GM12878 (cell line): ENCODE results near the gene MROH8. TPM values are rescaled to one million over a fixed set of nuclear protein-coding genes. Genes with fewer than 3 reads are reported as not detected.

Experiments
- ATAC-seq: fragments of 200-7000 bp; cut with Tn5 transposase; 3 replicates; pipeline ENCODE4 v1.9.1; 2020; ENCODE audit warnings: mild to moderate bottlenecking, moderate library complexity
- BruUV-seq: library from RNA; stranded (reverse); fragments of 400-500 nt; replicated peaks from 2 replicates; lab custom pipeline; 2021; lab: Mats Ljungman, UMichigan
- CTCF ChIA-PET: fragments of 300-600 bp; sonication (Branson Sonifier 250); formaldehyde crosslinking; extraction: SDS; loops from one replicate; lab custom pipeline; 2021; ENCODE audit warnings: inconsistent platforms; lab: Yijun Ruan, JAX
- POLR2A ChIA-PET: fragments of 350-600 bp; formaldehyde crosslinking; extraction: SDS; loops from one replicate; lab custom pipeline; 2021; ENCODE audit warnings: inconsistent platforms; lab: Charles Lee
- RAD21 ChIA-PET: fragments of 300-600 bp; sonication (Branson Sonifier 250); formaldehyde crosslinking; loops from one replicate; lab custom pipeline; 2023; ENCODE audit warnings: antibody characterized with exemption; ENCODE audit not compliant: unreplicated experiment; lab: Charles Lee
- SMC1A ChIA-PET: fragments of 300-600 bp; sonication (Branson Sonifier 250); formaldehyde crosslinking; loops from one replicate; lab custom pipeline; 2023; ENCODE audit not compliant: unreplicated experiment, uncharacterized antibody; lab: Charles Lee
- DNase-seq: peaks from one replicate; pipeline ENCODE4 v3.0.0-alpha.2; 2011; ENCODE audit warnings: low read depth, low spot score
- FAIRE-seq: peaks from 3 replicates; lab custom pipeline; 2011; peaks lifted over from hg19 to GRCh38; lab: Jason Lieb, UNC
- H2AFZ ChIP-seq: 2 replicates; pipeline ENCODE4 v1.6.0; 2011; ENCODE audit warnings: low read depth, low read length, control low read depth; ENCODE audit not compliant: control insufficient read depth
- H3K27ac ChIP-seq: 2 replicates; pipeline ENCODE4 v1.5.1; 2011; ENCODE audit warnings: control low read depth; ENCODE audit not compliant: control insufficient read depth, insufficient read depth
- H3K27me3 ChIP-seq, 2 experiments: replicated peaks in 1 of 2; 2 replicates each; pipeline versions ENCODE4 v1.6.0 to v1.6.1; 2011; ENCODE audit warnings: low read length in 1 of 2; ENCODE audit not compliant: control insufficient read depth in 2 of 2, insufficient read depth in 2 of 2
- H3K36me3 ChIP-seq, 2 experiments: 2 replicates each; pipeline ENCODE4 v1.5.1; 2011; ENCODE audit warnings: low read length in 1 of 2; ENCODE audit not compliant: control insufficient read depth in 2 of 2, insufficient read depth in 2 of 2
- H3K4me1 ChIP-seq: 2 replicates; pipeline ENCODE4 v1.6.1; 2011; ENCODE audit warnings: mild to moderate bottlenecking, low read length, moderate library complexity, mixed read lengths; ENCODE audit not compliant: control insufficient read depth, insufficient read depth
- H3K4me2 ChIP-seq: 2 replicates; pipeline ENCODE4 v1.6.0; 2011; ENCODE audit warnings: control low read depth; ENCODE audit not compliant: control insufficient read depth, insufficient read depth
- H3K4me3 ChIP-seq: fragments of 200-600 bp; sonication (generic); 2 replicates; pipeline ENCODE4 v1.5.1; 2016
- H3K79me2 ChIP-seq: 2 replicates; pipeline ENCODE4 v1.6.0; 2011; ENCODE audit warnings: low read length; ENCODE audit not compliant: control insufficient read depth, insufficient read depth
- H3K9ac ChIP-seq: 2 replicates; pipeline ENCODE4 v1.8.0; 2011; ENCODE audit warnings: low read length, control low read depth, mixed read lengths; ENCODE audit not compliant: control insufficient read depth, insufficient read depth
- H3K9me3 ChIP-seq: replicated peaks from 3 replicates; pipeline ENCODE4 v1.5.1; 2011; ENCODE audit warnings: mild to moderate bottlenecking, low read length; ENCODE audit not compliant: control insufficient read depth, insufficient read depth
- H4K20me1 ChIP-seq: 2 replicates; pipeline ENCODE4 v1.6.0; 2011; ENCODE audit not compliant: control insufficient read depth, insufficient read depth
- CBFB ChIP-seq: IDR thresholded peaks from 2 replicates; pipeline ENCODE4 v1.6.1; 2016; ENCODE audit warnings: antibody characterized with exemption, low read depth
- CEBPZ ChIP-seq: fragments of 150-350 bp; IDR thresholded peaks from 2 replicates; pipeline ENCODE4 v1.6.1; 2016; ENCODE audit warnings: low read depth, low read length
- E4F1 ChIP-seq: fragments of 450-650 bp; IDR thresholded peaks from 2 replicates; pipeline ENCODE4 v1.6.1; 2018; ENCODE audit warnings: borderline replicate concordance, mild to moderate bottlenecking; ENCODE audit not compliant: partially characterized antibody
- NKRF ChIP-seq: fragments of 450-650 bp; conservative IDR thresholded peaks from 2 replicates; pipeline ENCODE4 v1.6.1; 2017; ENCODE audit warnings: mild to moderate bottlenecking, moderate library complexity
- PAX5 ChIP-seq: IDR thresholded peaks from 2 replicates; pipeline ENCODE4 v1.6.1; 2011; ENCODE audit warnings: low read depth, low read length, borderline replicate concordance
- PRDM15 ChIP-seq: fragments of 450-650 bp; formaldehyde crosslinking; IDR thresholded peaks from 2 replicates; pipeline ENCODE4 v1.4.0; 2020; ENCODE audit warnings: mild to moderate bottlenecking, moderate library complexity
- RCOR1 ChIP-seq: conservative IDR thresholded peaks from 2 replicates; pipeline ENCODE4 v1.6.1; 2012; ENCODE audit warnings: low read depth, low read length, improper control_type of control experiment
- STAT1 ChIP-seq: fragments of 450-650 bp; conservative IDR thresholded peaks from 2 replicates; pipeline ENCODE4 v1.6.1; 2014; ENCODE audit warnings: antibody characterized with exemption, mild to moderate bottlenecking
- STAT3 ChIP-seq: IDR thresholded peaks from 2 replicates; pipeline ENCODE4 v1.6.1; 2011; ENCODE audit warnings: low read depth, low read length, improper control_type of control experiment
- WGBS: methylation state at CpG from one replicate; pipeline ENCODE4 v1.1.6; 2016; ENCODE audit warnings: low lambda C conversion rate; ENCODE audit not compliant: insufficient replicate concordance, insufficient coverage; ENCODE audit errors: missing lambda C conversion rate; 5-methylcytosine and 5-hydroxymethylcytosine counted together
- in situ Hi-C: fragments of 300-500 bp; cut with MboI; formaldehyde crosslinking; loops from 9 replicates; pipeline ENCODE4 v1.14.3; 2018; ENCODE audit warnings: mixed read lengths
- intact Hi-C: fragments of 100-400 bp; cut with micrococcal nuclease; formaldehyde crosslinking; loops from one replicate; pipeline ENCODE4 v1.14.2; 2022; ENCODE audit not compliant: unreplicated experiment
- polyA plus RNA-seq, 11 experiments: library from polyadenylated mRNA; depleted of rRNA in 4 of 11; unstranded in 6 of 11; stranded (reverse) in 5 of 11; fragments of >200 nt; fragmentation: Nextera tagmentation in 4 of 11; fragmentation: Illumina TruSeq in 1 of 11; extraction: Ambion mirVana in 4 of 11; extraction: Trizol in 1 of 11; gene quantifications; 1 replicate in 1 of 11; 2 replicates in 10 of 11; pipeline versions ENCODE4 v1.2.1 to v1.2.3, GENCODE V29; 2011 to 2016; ENCODE audit warnings: inconsistent platforms in 2 of 11, missing spikeins in 2 of 11, low read depth in 1 of 11
- total RNA-seq, 4 experiments: library from RNA; depleted of rRNA in 3 of 4; stranded (reverse); fragments of >200 nt in 3 of 4; fragmentation: Illumina TruSeq in 1 of 4; extraction: Trizol in 1 of 4; gene quantifications; 2 replicates each; pipeline versions ENCODE4 v1.2.1 to v1.2.3, GENCODE V29; 2013 to 2021

MROH8 gene
- total and polyA plus RNA-seq, 10 of the 15 experiments (the other 5 are each of a cell fraction or from before 2014, with no cell fraction given) = 0.16 to 2.8 (median 1.8) TPM

- BruUV-seq = no TSS peak
- Histone ChIP-seq H3K9me3 (no peaks in the 10 kb centered on the region), H3K36me3 (peaks cover 30 to 45% of the 10 kb centered on the region in 2 experiments), H3K27ac (no peak overlapping the region), H3K4me2 (no peak overlapping the region), H3K79me2 (peaks cover 56% of the 10 kb centered on the region), H3K4me3 (no peak overlapping the region), H3K27me3 (no peaks in the 10 kb centered on the region), H3K9ac (no peak overlapping the region), H4K20me1 (peaks cover 11% of the 10 kb centered on the region), H2AFZ (no peak overlapping the region), H3K4me1 (peaks cover 10% of the 10 kb centered on the region)
- in situ Hi-C loops = loop anchor here (5.0 kb wide), 1 partner anchor 337 kb away; no protein-coding TSS in a partner anchor
- intact Hi-C loops = loop anchor here (1.0 to 10.0 kb wide), 2 partner anchors 210 to 339 kb away; no protein-coding TSS in a partner anchor
- ChIA-PET SMC1A (interaction anchor here (0.9 to 3.6 kb wide), 22 partner anchors 10 to 797 kb away, joined by 3 to 33 read pairs (median 5); partner anchors contain the start of gene BLCAP), RAD21 (interaction anchor here (0.9 to 1.9 kb wide), 14 partner anchors 20 to 798 kb away, joined by 3 to 15 read pairs (median 4); partner anchors contain the start of gene BLCAP), CTCF (interaction anchor here (0.7 to 13.5 kb wide), 31 partner anchors 11 to 346 kb away, joined by 3 to 200 read pairs (median 4); partner anchors contain the start of genes BLCAP, MANBAL, MROH8 and RPN2), POLR2A (interaction anchor here (1.6 kb wide), 1 partner anchor 16 kb away, joined by 4 read pairs; the partner anchor contains the start of genes MROH8 and RPN2)
- FAIRE-seq = no peak
- DNase-seq = no peak
- WGBS = 63% methylated on average over 14 of the region's 14 CpGs
- ATAC-seq = peak; percentile 15; the same call in 1 of the 3 replicates
- no peak for TF ChIP-seq STAT3
- no peak for TF ChIP-seq PAX5
- TF ChIP-seq PRDM15 (CRISPR knock-in tag) = no peak
- TF ChIP-seq E4F1 = no peak
- no peak for TF ChIP-seq NKRF
- no peak for TF ChIP-seq STAT1
- TF ChIP-seq CEBPZ = no peak
- no peak for TF ChIP-seq RCOR1
- no peak for TF ChIP-seq CBFB
Measured at GRCh38 chr20:37194621-37195417, 15.5 kb upstream of the MROH8 start.
